OCI-LY3 (cell line): ENCODE data around the gene SCAND1.

Experiments used
- H2AFZ ChIP-seq: fragments of 200-600, 300-600 bp; shearing (Covaris generic); 2 replicates; pipeline ENCODE4 v1.6.0; 2014; ENCODE audit warnings: antibody characterized with exemption, low read depth, low read length
- H3K27ac ChIP-seq: fragments of 200-600, 300-600 bp; sonication (generic); 2 replicates; pipeline ENCODE4 v1.5.1; 2014; ENCODE audit warnings: mild to moderate bottlenecking, low read length, moderate library complexity, mixed read lengths
- H3K27me3 ChIP-seq: fragments of 200-600, 300-600 bp; sonication (generic); 2 replicates; pipeline ENCODE4 v1.6.1; 2014; ENCODE audit warnings: low read depth, low read length, mixed read lengths
- H3K36me3 ChIP-seq: fragments of 200-600, 300-600 bp; sonication (generic); replicated peaks from 2 replicates; pipeline ENCODE3; 2014; ENCODE audit warnings: low read depth, low read length, mixed read lengths
- H3K4me1 ChIP-seq: fragments of 300-600, 200-600 bp; sonication (generic); 2 replicates; pipeline ENCODE4 v1.6.1; 2014; ENCODE audit warnings: low read length, mixed read lengths
- H3K4me2 ChIP-seq: fragments of 200-600, 300-600 bp; sonication (generic); 2 replicates; pipeline ENCODE4 v1.6.1; 2014; ENCODE audit warnings: low read length, mixed read lengths
- H3K4me3 ChIP-seq: fragments of 300-600, 200-600 bp; sonication (generic); 2 replicates; pipeline ENCODE4 v1.5.1; 2014; ENCODE audit warnings: antibody characterized with exemption, mild to moderate bottlenecking, low read length, moderate library complexity
- H3K79me2 ChIP-seq: fragments of 300-600, 200-600 bp; shearing (Covaris generic); 2 replicates; pipeline ENCODE4 v1.6.1; 2014; ENCODE audit warnings: mild to moderate bottlenecking, low read length, mixed read lengths
- H3K9ac ChIP-seq: fragments of 300-600, 200-600 bp; shearing (Covaris generic); 2 replicates; pipeline ENCODE4 v1.6.0; 2014; ENCODE audit warnings: mild to moderate bottlenecking, low read length, moderate library complexity
- H3K9me3 ChIP-seq: fragments of 200-600, 300-600 bp; shearing (Covaris generic); 2 replicates; pipeline ENCODE4 v1.6.1; 2014; ENCODE audit warnings: low read length, mixed read lengths; ENCODE audit not compliant: insufficient read depth
- H4K20me1 ChIP-seq: fragments of 200-600, 300-600 bp; sonication (generic); 2 replicates; pipeline ENCODE4 v1.6.1; 2016; ENCODE audit warnings: low read length, mixed read lengths; ENCODE audit not compliant: insufficient read depth
- CTCF ChIP-seq: fragments of 200-600, 300-600 bp; sonication (generic); IDR thresholded peaks from 2 replicates; pipeline ENCODE4 v1.5.1; 2014; ENCODE audit warnings: antibody characterized with exemption, low read length, low read depth
- EZH2phosphoT487 ChIP-seq: fragments of 200-600 bp; shearing (Covaris generic); IDR thresholded peaks from 2 replicates; pipeline ENCODE4 v1.6.1; 2018; ENCODE audit warnings: antibody characterized with exemption, mixed run types, low read depth

The SCAND1 gene

DNA sequence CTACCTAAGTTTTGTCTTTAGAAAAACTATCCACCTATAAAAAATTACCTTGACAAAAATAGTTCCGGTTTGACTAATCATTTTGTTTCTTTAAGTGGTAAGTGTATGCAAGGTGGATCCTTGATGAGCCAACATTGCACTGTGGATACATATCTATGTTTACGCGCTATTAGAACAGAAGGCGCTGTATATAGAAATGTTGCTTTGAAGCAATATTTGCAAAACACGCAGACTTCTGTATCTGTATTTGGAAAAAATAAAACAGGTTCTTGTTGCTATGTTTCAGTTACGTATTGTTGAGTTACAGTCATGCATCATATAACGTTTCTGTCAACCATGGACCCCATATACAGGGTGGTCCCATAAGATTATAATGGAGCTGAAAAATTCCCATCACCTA is 4.2 kb downstream of the SCAND1 start:
- Histone ChIP-seq H3K27ac (no peak overlapping the region), H3K79me2 (peaks cover 26% of the 10 kb centered on the region), H3K9ac (no peak overlapping the region), H3K36me3 (peaks cover 19% of the 10 kb centered on the region), H3K9me3 (no peaks in the 10 kb centered on the region), H3K4me1 (peaks cover 8% of the 10 kb centered on the region), H3K27me3 (no peaks in the 10 kb centered on the region), H2AFZ (no peak overlapping the region), H4K20me1 (no peaks in the 10 kb centered on the region), H3K4me2 (no peak overlapping the region), H3K4me3 (no peak overlapping the region)
- no peak for TF ChIP-seq EZH2phosphoT487
- no peak for TF ChIP-seq CTCF

DNA sequence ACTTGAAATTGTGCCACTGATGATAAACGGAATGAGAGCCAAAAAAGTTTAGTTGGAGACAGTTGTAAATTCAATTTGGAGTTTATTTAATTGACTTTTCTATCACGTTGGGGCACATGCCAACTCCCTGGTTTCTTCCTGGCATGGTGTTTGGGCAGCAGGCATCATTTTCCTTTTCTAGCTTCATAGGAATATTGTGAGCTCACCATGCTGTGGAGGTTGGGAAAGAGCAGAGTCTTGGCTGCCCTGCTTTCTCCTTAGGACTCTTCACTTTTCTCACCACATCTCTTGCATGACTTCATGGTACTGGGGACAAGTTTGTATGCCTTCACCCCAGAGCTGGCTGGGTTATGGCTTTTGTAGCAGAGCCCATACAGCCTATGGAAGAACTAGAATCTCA is 6.4 kb downstream of the SCAND1 start:
- TF ChIP-seq CTCF: no peak
- TF ChIP-seq EZH2phosphoT487: no peak

GRCh38 chr20:35947489-35947888 is 6.8 kb downstream of the SCAND1 start:
- H3K4me3 ChIP-seq: no peak overlapping the region
- peaks cover 9% of the 10 kb centered on the region for H3K79me2 ChIP-seq
- no peaks in the 10 kb centered on the region for H4K20me1 ChIP-seq
- TF ChIP-seq CTCF (peak; percentile 70), EZH2phosphoT487 (no peak)
- no peak overlapping the region for H3K4me2 ChIP-seq
- no peak overlapping the region for H3K9ac ChIP-seq
- H2AFZ ChIP-seq: no peak overlapping the region
- peaks cover 22% of the 10 kb centered on the region for H3K36me3 ChIP-seq
- H3K27ac ChIP-seq: no peak overlapping the region
- H3K4me1 ChIP-seq: peaks cover 2% of the 10 kb centered on the region
- H3K27me3 ChIP-seq: no peaks in the 10 kb centered on the region
- H3K9me3 ChIP-seq: no peaks in the 10 kb centered on the region

More for the DNA sequence above, 6.4 kb downstream of the SCAND1 start:
- no peak overlapping the region for H3K4me2 ChIP-seq
- peaks cover 21% of the 10 kb centered on the region for H3K36me3 ChIP-seq
- H3K9ac ChIP-seq: no peak overlapping the region
- no peaks in the 10 kb centered on the region for H3K27me3 ChIP-seq
- peaks cover 13% of the 10 kb centered on the region for H3K79me2 ChIP-seq
- no peak overlapping the region for H2AFZ ChIP-seq
- H3K27ac ChIP-seq: no peak overlapping the region
- peaks cover 7% of the 10 kb centered on the region for H3K4me1 ChIP-seq
- no peak overlapping the region for H3K4me3 ChIP-seq
- no peaks in the 10 kb centered on the region for H4K20me1 ChIP-seq
- H3K9me3 ChIP-seq: no peaks in the 10 kb centered on the region

DNA sequence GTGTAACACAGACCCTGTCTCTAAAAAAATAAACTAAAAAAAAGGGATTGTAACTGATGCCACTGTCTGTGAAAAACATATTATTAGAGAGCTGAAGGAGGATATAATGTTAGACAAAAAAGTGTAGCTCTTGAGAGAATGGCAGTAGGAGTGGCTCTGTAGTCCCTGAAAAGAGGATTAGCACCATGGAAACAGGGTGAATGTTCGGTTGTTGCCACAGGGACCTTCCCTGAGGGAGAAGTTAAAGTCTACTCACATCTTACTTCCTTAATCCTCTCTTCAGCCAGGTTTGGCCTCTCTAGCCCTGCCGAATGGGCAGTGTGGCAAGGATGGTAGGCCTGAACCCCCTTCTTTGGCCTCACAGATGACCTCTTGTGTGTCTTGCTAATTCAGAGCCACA is 12.1 kb downstream of the SCAND1 start:
- TF ChIP-seq CTCF: no peak
- no peak for TF ChIP-seq EZH2phosphoT487
- Histone ChIP-seq H3K36me3 (peaks cover 15% of the 10 kb centered on the region), H3K27me3 (no peaks in the 10 kb centered on the region)

More for the DNA sequence above, 12.1 kb downstream of the SCAND1 start:
- no peak overlapping the region for H3K9ac ChIP-seq
- H4K20me1 ChIP-seq: 0 out of 2 replicates have a peak, but pooled peaks cover 4% of the 10 kb centered on the region
- H3K4me2 ChIP-seq: no peak overlapping the region
- H2AFZ ChIP-seq: no peak overlapping the region
- no peaks in the 10 kb centered on the region for H3K9me3 ChIP-seq
- H3K79me2 ChIP-seq: no peaks in the 10 kb centered on the region
- no peaks in the 10 kb centered on the region for H3K4me1 ChIP-seq
- no peak overlapping the region for H3K4me3 ChIP-seq
- no peak overlapping the region for H3K27ac ChIP-seq
